Gastroesophageal sphincter (tissue), 4 donors: Measurements from ENCODE around the gene SLC39A11. TPM values are rescaled to one million over a fixed set of nuclear protein-coding genes. Genes with fewer than 3 reads are reported as not detected.

Experiments used
- ATAC-seq: fragments of 150-250 bp; one replicate; pipeline ENCODE4 v1.9.1; 2016; ENCODE audit warnings: mild to moderate bottlenecking, moderate library complexity
- H3K27ac ChIP-seq, 4 donors: fragments of 200-600 bp; sonication (generic) in 3 of 4; 1 replicate in 3 of 4; 2 replicates in 1 of 4; pipeline ENCODE4 v1.5.1; 2016 to 2019
- H3K27me3 ChIP-seq: fragments of 200-600 bp; sonication (generic); one replicate; pipeline ENCODE4 v1.5.1; 2019
- H3K36me3 ChIP-seq, 2 donors: fragments of 200-600 bp; sonication (generic); one replicate each; pipeline ENCODE4 v1.5.1; 2019; ENCODE audit warnings: control low read depth in 1 of 2
- H3K4me1 ChIP-seq, 3 donors: fragments of 200-600 bp; sonication (generic); 1 replicate in 2 of 3; 2 replicates in 1 of 3; pipeline ENCODE4 v1.5.1; 2016 to 2019; ENCODE audit warnings: control low read depth in 2 of 3
- H3K4me3 ChIP-seq, 2 donors: fragments of 200-600 bp; sonication (generic); one replicate each; pipeline ENCODE4 v1.5.1; 2019; ENCODE audit warnings: mild to moderate bottlenecking in 1 of 2, moderate library complexity in 1 of 2
- H3K9me3 ChIP-seq, 3 donors: fragments of 200-600 bp; sonication (generic); one replicate each; pipeline ENCODE4 v1.5.1; 2017 to 2019; ENCODE audit warnings: control low read depth in 2 of 3
- CTCF ChIP-seq, 4 experiments: fragments of 200-600 bp in 2 of 4; fragments of 450-650 bp in 2 of 4; sonication (generic) in 1 of 4; IDR thresholded peaks; one replicate each; pipeline ENCODE4 v1.5.1; 2017 to 2019; ENCODE audit warnings: antibody characterized with exemption in 4 of 4, mild to moderate bottlenecking in 2 of 4, moderate library complexity in 2 of 4
- EP300 ChIP-seq: sonication (generic); formaldehyde crosslinking; IDR thresholded peaks from one replicate; pipeline ENCODE4 v1.6.1; 2017; ENCODE audit warnings: antibody characterized with exemption, mild to moderate bottlenecking
- POLR2A ChIP-seq, 2 donors: fragments of 450-650 bp; IDR thresholded peaks; one replicate each; pipeline ENCODE4 v1.6.1; 2017; ENCODE audit warnings: antibody characterized with exemption in 2 of 2, mild to moderate bottlenecking in 2 of 2, moderate library complexity in 1 of 2
- POLR2AphosphoS5 ChIP-seq: sonication (generic); formaldehyde crosslinking; IDR thresholded peaks from one replicate; pipeline ENCODE4 v1.6.1; 2017; ENCODE audit warnings: antibody characterized with exemption
- WGBS, 2 donors: methylation state at CpG; one replicate each; pipeline ENCODE4 v1.1.5; 2018; ENCODE audit warnings: low coverage in 1 of 2; 5-methylcytosine and 5-hydroxymethylcytosine counted together
- total RNA-seq, 4 donors: library from RNA; depleted of rRNA; stranded (reverse); fragments of >200 nt; gene quantifications; one replicate each; pipeline ENCODE4 v1.1.0, GENCODE V29; 2016

SLC39A11 gene
- total RNA-seq, 4 donors from 2014 or later, result 11.6 to 16.8 (median 14.5) TPM

- no peaks in the 10 kb centered on the region for H3K27me3 ChIP-seq
- H3K36me3 ChIP-seq, result peaks cover 0 to 5% of the 10 kb centered on the region in 2 donors
- H3K4me1 ChIP-seq, result no peaks in the 10 kb centered on the region
- H3K4me3 ChIP-seq, result no peak overlapping the region
- TF ChIP-seq EP300 (no peak), POLR2A (IDR thresholded peaks at IDR 0.05) (no peak), CTCF (IDR thresholded peaks at IDR 0.05) (no peak), POLR2AphosphoS5 (no peak)
- no peaks in the 10 kb centered on the region for H3K9me3 ChIP-seq
- no peak overlapping the region for H3K27ac ChIP-seq
- no peak for ATAC-seq
- WGBS, 2 donors, result 83 to 84% methylated on average over 6 to 8 of the region's 8 CpGs
Measured at GRCh38 chr17:72696721-72697120, 395.8 kb downstream of the SLC39A11 start.

GRCh38 chr17:72696156-72696555 lies 396.3 kb downstream of the SLC39A11 start:
- Histone ChIP-seq H3K9me3 (no peaks in the 10 kb centered on the region), H3K36me3 (peaks cover 0 to 5% of the 10 kb centered on the region in 2 donors), H3K27me3 (no peaks in the 10 kb centered on the region), H3K4me3 (no peak overlapping the region), H3K27ac (no peak overlapping the region), H3K4me1 (no peaks in the 10 kb centered on the region)
- TF ChIP-seq POLR2A (IDR thresholded peaks at IDR 0.05), result no peak
- no peak for TF ChIP-seq CTCF (IDR thresholded peaks at IDR 0.05)
- no peak for TF ChIP-seq POLR2AphosphoS5
- no peak for TF ChIP-seq EP300
- 93 to 97% methylated on average over 9 of the region's 9 CpGs for WGBS, 2 donors
- ATAC-seq, result no peak

- no peaks in the 10 kb centered on the region for H3K9me3 ChIP-seq
- ATAC-seq, result no peak
- no peak overlapping the region for H3K27ac ChIP-seq
- H3K36me3 ChIP-seq, result peaks cover 0 to 5% of the 10 kb centered on the region in 2 donors
- 86 to 93% methylated on average over 1 to 3 of the region's 4 CpGs for WGBS, 2 donors
- H3K4me3 ChIP-seq, result no peak overlapping the region
- H3K4me1 ChIP-seq, result no peaks in the 10 kb centered on the region
- TF ChIP-seq POLR2AphosphoS5 (no peak), EP300 (no peak), CTCF (IDR thresholded peaks at IDR 0.05) (no peak), POLR2A (IDR thresholded peaks at IDR 0.05) (no peak)
- H3K27me3 ChIP-seq, result no peaks in the 10 kb centered on the region
Measured at GRCh38 chr17:72693956-72694355, 398.5 kb downstream of the SLC39A11 start.

- Histone ChIP-seq H3K4me3 (no peak overlapping the region), H3K27ac (no peak overlapping the region), H3K9me3 (no peaks in the 10 kb centered on the region), H3K27me3 (no peaks in the 10 kb centered on the region), H3K36me3 (peaks cover 0 to 5% of the 10 kb centered on the region in 2 donors), H3K4me1 (no peaks in the 10 kb centered on the region)
- TF ChIP-seq CTCF (IDR thresholded peaks at IDR 0.05) (no peak), POLR2A (IDR thresholded peaks at IDR 0.05) (no peak), EP300 (no peak), POLR2AphosphoS5 (no peak)
- WGBS, 2 donors, result 79 to 83% methylated on average over 7 to 9 of the region's 15 CpGs
- ATAC-seq, result no peak
Measured at GRCh38 chr17:72693151-72693878, 399.2 kb downstream of the SLC39A11 start.

- TF ChIP-seq EP300, result no peak
- H3K27me3 ChIP-seq, result no peaks in the 10 kb centered on the region
- ATAC-seq, result no peak
Measured at GRCh38 chr17:72692676-72693075, 399.8 kb downstream of the SLC39A11 start.

More at GRCh38 chr17:72692676-72693075, 399.8 kb downstream of the SLC39A11 start:
- 28 to 80% methylated on average over 2 of the region's 2 CpGs for WGBS, 2 donors
- H3K4me3 ChIP-seq, result no peak overlapping the region
- H3K9me3 ChIP-seq, result no peaks in the 10 kb centered on the region
- no peak overlapping the region for H3K27ac ChIP-seq
- no peaks in the 10 kb centered on the region for H3K4me1 ChIP-seq
- peaks cover 0 to 5% of the 10 kb centered on the region in 2 donors for H3K36me3 ChIP-seq
